WTC11 (cell line): Measurements from ENCODE around the gene ARRDC1.

Source experiments
- ATF1 ChIP-seq: sonication (generic); formaldehyde crosslinking; IDR thresholded peaks from 2 replicates; pipeline ENCODE4 v1.8.1; 2023; ENCODE audit warnings: mild to moderate bottlenecking, moderate library complexity, missing genetic modification reagents
- CTCF ChIP-seq: fragments of 200-600 bp; IDR thresholded peaks from 2 replicates; pipeline ENCODE4 v1.8.0; 2022; ENCODE audit warnings: antibody characterized with exemption
- ESRRA ChIP-seq: sonication (generic); formaldehyde crosslinking; IDR thresholded peaks from 2 replicates; pipeline ENCODE4 v1.8.1; 2022; ENCODE audit warnings: mild to moderate bottlenecking, missing genetic modification reagents, borderline replicate concordance
- GRHL2 ChIP-seq: fragments of 250-450 bp; sonication (Bioruptor Pico); IDR thresholded peaks from 2 replicates; pipeline ENCODE4 v1.8.0; 2022; ENCODE audit warnings: mild to moderate bottlenecking, moderate library complexity; ENCODE audit not compliant: insufficient replicate concordance, severe bottlenecking
- JUN ChIP-seq: sonication (generic); formaldehyde crosslinking; IDR thresholded peaks from 2 replicates; pipeline ENCODE4 v1.8.0; 2023; ENCODE audit warnings: mild to moderate bottlenecking, missing genetic modification reagents
- MLX ChIP-seq: sonication (generic); formaldehyde crosslinking; IDR thresholded peaks from 2 replicates; pipeline ENCODE4 v1.8.1; 2023; ENCODE audit warnings: mild to moderate bottlenecking, missing genetic modification reagents, moderate library complexity
- NR2C2 ChIP-seq: sonication (generic); formaldehyde crosslinking; IDR thresholded peaks from 2 replicates; pipeline ENCODE4 v1.8.0; 2022; ENCODE audit warnings: mild to moderate bottlenecking, missing genetic modification reagents
- RORB ChIP-seq: fragments of 250-450 bp; sonication (Bioruptor Pico); IDR thresholded peaks from 2 replicates; pipeline ENCODE4 v1.9.0; 2021; ENCODE audit warnings: mild to moderate bottlenecking
- TEAD4 ChIP-seq: sonication (generic); formaldehyde crosslinking; IDR thresholded peaks from 2 replicates; pipeline ENCODE4 v1.8.0; 2022; ENCODE audit warnings: mild to moderate bottlenecking, missing genetic modification reagents
- USF2 ChIP-seq: sonication (generic); formaldehyde crosslinking; IDR thresholded peaks from 2 replicates; pipeline ENCODE4 v1.8.1; 2023; ENCODE audit warnings: mild to moderate bottlenecking, missing genetic modification reagents, moderate library complexity
- ZNF416 ChIP-seq: fragments of 250-450 bp; sonication (Bioruptor Pico); IDR thresholded peaks from 2 replicates; pipeline ENCODE4 v1.9.0; 2021; ENCODE audit warnings: mild to moderate bottlenecking, inconsistent platforms

- TF ChIP-seq GRHL2 (CRISPR knock-in tag) (no peak), CTCF (peak; percentile 53; the same call in 1 of the 2 replicates), MLX (CRISPR knock-in tag) (no peak), JUN (CRISPR knock-in tag) (no peak), TEAD4 (CRISPR knock-in tag) (no peak), ATF1 (CRISPR knock-in tag) (no peak), USF2 (CRISPR knock-in tag) (no peak), NR2C2 (CRISPR knock-in tag) (no peak), RORB (CRISPR knock-in tag) (no peak), ESRRA (CRISPR knock-in tag) (no peak), ZNF416 (CRISPR knock-in tag) (no peak)
These were observed 23.1 kb upstream of the ARRDC1 start for GRCh38 chr9:137582286-137582860.
